H1 (cell line): Measurements from ENCODE around the gene TMEM44. TPM values are rescaled to one million over a fixed set of nuclear protein-coding genes. Genes with fewer than 3 reads are reported as not detected.

ENCODE experiments used
- CHD1 ChIP-seq: IDR thresholded peaks from 2 replicates; pipeline ENCODE4 v1.6.1; 2012; ENCODE audit warnings: low read depth, low read length, improper control_type of control experiment
- CHD2 ChIP-seq: IDR thresholded peaks from 2 replicates; pipeline ENCODE4 v1.6.1; 2012; ENCODE audit warnings: low read length, improper control_type of control experiment
- CREB1 ChIP-seq: IDR thresholded peaks from 2 replicates; pipeline ENCODE4 v1.6.1; 2012; ENCODE audit warnings: inconsistent platforms
- GABPA ChIP-seq: IDR thresholded peaks from 2 replicates; pipeline ENCODE4 v1.6.1; 2011; ENCODE audit warnings: mild to moderate bottlenecking, low read length, moderate library complexity, borderline replicate concordance; ENCODE audit not compliant: insufficient read depth
- HDAC6 ChIP-seq: IDR thresholded peaks from one replicate; pipeline ENCODE4 v1.7.1; 2012; ENCODE audit warnings: low read depth, mild to moderate bottlenecking, inconsistent platforms, low read length, moderate library complexity
- POU5F1 ChIP-seq: IDR thresholded peaks from 2 replicates; pipeline ENCODE4 v1.6.1; 2011; ENCODE audit warnings: low read depth, mild to moderate bottlenecking, low read length, moderate library complexity
- RNF2 ChIP-seq: fragments of 200-900, 300-1000 bp; sonication (generic); IDR thresholded peaks from 2 replicates; pipeline ENCODE4 v1.7.1; 2016; ENCODE audit warnings: borderline replicate concordance, low read depth, mild to moderate bottlenecking, antibody characterized with exemption, low read length; ENCODE audit not compliant: poor library complexity, severe bottlenecking; ENCODE audit errors: missing control alignments
- SRF ChIP-seq: IDR thresholded peaks from 2 replicates; pipeline ENCODE4 v1.6.1; 2011; ENCODE audit warnings: mild to moderate bottlenecking, low read depth, low read length, moderate library complexity
- USF2 ChIP-seq: IDR thresholded peaks from 2 replicates; pipeline ENCODE4 v1.6.1; 2011; ENCODE audit warnings: low read length, improper control_type of control experiment
- polyA plus RNA-seq, 7 experiments: library from polyadenylated mRNA; depleted of rRNA in 3 of 7; stranded (reverse) in 5 of 7; unstranded in 2 of 7; fragments of >200 nt in 5 of 7; fragments of 200-250 nt in 2 of 7; gene quantifications; 1 replicate in 5 of 7; 2 replicates in 1 of 7; 4 replicates in 1 of 7; pipeline versions ENCODE4 v1.2.1 to v1.2.3, GENCODE V29; 2011 to 2013; ENCODE audit warnings: missing spikeins in 2 of 7, mixed read lengths in 2 of 7
- total RNA-seq: library from RNA; stranded (reverse); fragmentation: NEBNext Ultra II Directional; extraction: Animal tissue kit (Norgen Biotek cat#: 25700); gene quantifications from 2 replicates; pipeline ENCODE4 v1.2.1, GENCODE V29; 2021
- TF ChIP-seq, protein P1 (sequence below): fragments of 300-600 bp; sonication (generic); IDR thresholded peaks from 2 replicates; pipeline ENCODE4 v1.7.1; 2012; ENCODE audit warnings: low read length, moderate library complexity, mild to moderate bottlenecking, inconsistent platforms; ENCODE audit not compliant: insufficient replicate concordance

Gene TMEM44
- total and polyA plus RNA-seq, 2 of the 8 experiments (the other 6 are each of a cell fraction or from before 2014, with no cell fraction given) = 14.0 to 16.7 TPM

GRCh38 chr3:194633349-194634004 is at the start of gene TMEM44 (continued):
- TF ChIP-seq USF2 (no peak), GABPA (no peak), POU5F1 (no peak), HDAC6 (no peak), SRF (no peak), RNF2 (no peak), CHD1 (no peak), CREB1 (peak; percentile 59), CHD2 (peak; percentile 6; the same call in 1 of the 2 replicates)
- TF ChIP-seq, protein P1, sequence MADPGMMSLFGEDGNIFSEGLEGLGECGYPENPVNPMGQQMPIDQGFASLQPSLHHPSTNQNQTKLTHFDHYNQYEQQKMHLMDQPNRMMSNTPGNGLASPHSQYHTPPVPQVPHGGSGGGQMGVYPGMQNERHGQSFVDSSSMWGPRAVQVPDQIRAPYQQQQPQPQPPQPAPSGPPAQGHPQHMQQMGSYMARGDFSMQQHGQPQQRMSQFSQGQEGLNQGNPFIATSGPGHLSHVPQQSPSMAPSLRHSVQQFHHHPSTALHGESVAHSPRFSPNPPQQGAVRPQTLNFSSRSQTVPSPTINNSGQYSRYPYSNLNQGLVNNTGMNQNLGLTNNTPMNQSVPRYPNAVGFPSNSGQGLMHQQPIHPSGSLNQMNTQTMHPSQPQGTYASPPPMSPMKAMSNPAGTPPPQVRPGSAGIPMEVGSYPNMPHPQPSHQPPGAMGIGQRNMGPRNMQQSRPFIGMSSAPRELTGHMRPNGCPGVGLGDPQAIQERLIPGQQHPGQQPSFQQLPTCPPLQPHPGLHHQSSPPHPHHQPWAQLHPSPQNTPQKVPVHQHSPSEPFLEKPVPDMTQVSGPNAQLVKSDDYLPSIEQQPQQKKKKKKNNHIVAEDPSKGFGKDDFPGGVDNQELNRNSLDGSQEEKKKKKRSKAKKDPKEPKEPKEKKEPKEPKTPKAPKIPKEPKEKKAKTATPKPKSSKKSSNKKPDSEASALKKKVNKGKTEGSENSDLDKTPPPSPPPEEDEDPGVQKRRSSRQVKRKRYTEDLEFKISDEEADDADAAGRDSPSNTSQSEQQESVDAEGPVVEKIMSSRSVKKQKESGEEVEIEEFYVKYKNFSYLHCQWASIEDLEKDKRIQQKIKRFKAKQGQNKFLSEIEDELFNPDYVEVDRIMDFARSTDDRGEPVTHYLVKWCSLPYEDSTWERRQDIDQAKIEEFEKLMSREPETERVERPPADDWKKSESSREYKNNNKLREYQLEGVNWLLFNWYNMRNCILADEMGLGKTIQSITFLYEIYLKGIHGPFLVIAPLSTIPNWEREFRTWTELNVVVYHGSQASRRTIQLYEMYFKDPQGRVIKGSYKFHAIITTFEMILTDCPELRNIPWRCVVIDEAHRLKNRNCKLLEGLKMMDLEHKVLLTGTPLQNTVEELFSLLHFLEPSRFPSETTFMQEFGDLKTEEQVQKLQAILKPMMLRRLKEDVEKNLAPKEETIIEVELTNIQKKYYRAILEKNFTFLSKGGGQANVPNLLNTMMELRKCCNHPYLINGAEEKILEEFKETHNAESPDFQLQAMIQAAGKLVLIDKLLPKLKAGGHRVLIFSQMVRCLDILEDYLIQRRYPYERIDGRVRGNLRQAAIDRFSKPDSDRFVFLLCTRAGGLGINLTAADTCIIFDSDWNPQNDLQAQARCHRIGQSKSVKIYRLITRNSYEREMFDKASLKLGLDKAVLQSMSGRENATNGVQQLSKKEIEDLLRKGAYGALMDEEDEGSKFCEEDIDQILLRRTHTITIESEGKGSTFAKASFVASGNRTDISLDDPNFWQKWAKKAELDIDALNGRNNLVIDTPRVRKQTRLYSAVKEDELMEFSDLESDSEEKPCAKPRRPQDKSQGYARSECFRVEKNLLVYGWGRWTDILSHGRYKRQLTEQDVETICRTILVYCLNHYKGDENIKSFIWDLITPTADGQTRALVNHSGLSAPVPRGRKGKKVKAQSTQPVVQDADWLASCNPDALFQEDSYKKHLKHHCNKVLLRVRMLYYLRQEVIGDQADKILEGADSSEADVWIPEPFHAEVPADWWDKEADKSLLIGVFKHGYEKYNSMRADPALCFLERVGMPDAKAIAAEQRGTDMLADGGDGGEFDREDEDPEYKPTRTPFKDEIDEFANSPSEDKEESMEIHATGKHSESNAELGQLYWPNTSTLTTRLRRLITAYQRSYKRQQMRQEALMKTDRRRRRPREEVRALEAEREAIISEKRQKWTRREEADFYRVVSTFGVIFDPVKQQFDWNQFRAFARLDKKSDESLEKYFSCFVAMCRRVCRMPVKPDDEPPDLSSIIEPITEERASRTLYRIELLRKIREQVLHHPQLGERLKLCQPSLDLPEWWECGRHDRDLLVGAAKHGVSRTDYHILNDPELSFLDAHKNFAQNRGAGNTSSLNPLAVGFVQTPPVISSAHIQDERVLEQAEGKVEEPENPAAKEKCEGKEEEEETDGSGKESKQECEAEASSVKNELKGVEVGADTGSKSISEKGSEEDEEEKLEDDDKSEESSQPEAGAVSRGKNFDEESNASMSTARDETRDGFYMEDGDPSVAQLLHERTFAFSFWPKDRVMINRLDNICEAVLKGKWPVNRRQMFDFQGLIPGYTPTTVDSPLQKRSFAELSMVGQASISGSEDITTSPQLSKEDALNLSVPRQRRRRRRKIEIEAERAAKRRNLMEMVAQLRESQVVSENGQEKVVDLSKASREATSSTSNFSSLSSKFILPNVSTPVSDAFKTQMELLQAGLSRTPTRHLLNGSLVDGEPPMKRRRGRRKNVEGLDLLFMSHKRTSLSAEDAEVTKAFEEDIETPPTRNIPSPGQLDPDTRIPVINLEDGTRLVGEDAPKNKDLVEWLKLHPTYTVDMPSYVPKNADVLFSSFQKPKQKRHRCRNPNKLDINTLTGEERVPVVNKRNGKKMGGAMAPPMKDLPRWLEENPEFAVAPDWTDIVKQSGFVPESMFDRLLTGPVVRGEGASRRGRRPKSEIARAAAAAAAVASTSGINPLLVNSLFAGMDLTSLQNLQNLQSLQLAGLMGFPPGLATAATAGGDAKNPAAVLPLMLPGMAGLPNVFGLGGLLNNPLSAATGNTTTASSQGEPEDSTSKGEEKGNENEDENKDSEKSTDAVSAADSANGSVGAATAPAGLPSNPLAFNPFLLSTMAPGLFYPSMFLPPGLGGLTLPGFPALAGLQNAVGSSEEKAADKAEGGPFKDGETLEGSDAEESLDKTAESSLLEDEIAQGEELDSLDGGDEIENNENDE = no peak
